Measurements from ENCODE around the gene SPC24. TPM values are rescaled to one million over a fixed set of nuclear protein-coding genes. Genes with fewer than 3 reads are reported as not detected.
A peak's percentile ranks its signal among the peaks of the same experiment; 100 is the strongest.
"Not testable (repeated sequence)": the region's sequence is repeated elsewhere in the genome, so short reads cannot be mapped to it uniquely, and the experiment has no call there.

The SPC24 gene
- total RNA-seq, 2 donors from 2014 or later = 35.4 to 50.0 TPM

DNA sequence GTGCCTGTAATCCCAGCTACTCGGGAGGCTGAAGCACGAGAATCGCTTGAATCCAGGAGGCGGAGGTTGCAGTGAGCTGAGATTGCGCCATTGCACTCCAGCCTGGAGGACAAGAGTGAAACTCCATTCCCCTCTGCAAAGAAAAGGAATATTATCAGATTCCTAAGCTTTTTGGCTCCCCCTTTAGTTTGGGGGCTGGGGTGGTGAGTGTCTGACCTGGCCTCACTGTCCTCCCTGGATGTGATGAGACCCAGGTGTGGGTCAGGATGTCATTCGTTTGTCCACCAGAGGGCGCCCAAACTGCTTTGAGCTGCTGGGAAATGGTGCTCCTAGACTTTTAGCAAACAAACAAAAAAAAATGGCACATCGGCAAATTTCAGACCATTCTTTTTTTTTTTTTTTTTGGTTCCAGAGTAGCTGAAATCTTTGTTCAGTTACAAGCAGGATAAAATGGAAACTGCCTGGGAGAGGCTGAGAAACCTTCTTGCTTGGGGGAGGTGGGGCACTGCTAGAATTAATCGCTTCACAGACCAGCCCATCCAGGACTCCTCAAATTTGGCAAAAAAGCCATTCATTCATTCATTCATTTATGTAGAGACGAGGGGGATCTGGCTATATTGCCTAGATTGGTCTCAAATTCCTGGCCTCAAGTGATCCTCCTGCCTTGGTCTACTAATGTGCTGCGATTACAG lies 29.4 kb downstream of the SPC24 start:
- Histone ChIP-seq H3K4me1 (ENCODE audit: control insufficient read depth, insufficient read depth, low read length) (no peaks in the 10 kb centered on the region), H3K9me3 (ENCODE audit: control insufficient read depth, low read length) (no peaks in the 10 kb centered on the region), H3K4me3 (ENCODE audit: low read length) (no peak overlapping the region), H3K9ac (ENCODE audit: extremely low read depth, low read length, poor library complexity, severe bottlenecking) (no peak overlapping the region), H3K27me3 (ENCODE audit: control insufficient read depth, insufficient read depth, low read length, poor library complexity, severe bottlenecking) (no peaks in the 10 kb centered on the region), H3K27ac (ENCODE audit: low read depth, low read length) (no peak overlapping the region), H3K36me3 (ENCODE audit: control insufficient read depth, insufficient read depth, low read length) (peaks cover 76% of the 10 kb centered on the region)
- DNase-seq = peak; percentile 95
- no peaks in the 10 kb centered on the region for H3K27me3 Mint-ChIP-seq (ENCODE audit: insufficient read depth)
- TF ChIP-seq, protein P1, sequence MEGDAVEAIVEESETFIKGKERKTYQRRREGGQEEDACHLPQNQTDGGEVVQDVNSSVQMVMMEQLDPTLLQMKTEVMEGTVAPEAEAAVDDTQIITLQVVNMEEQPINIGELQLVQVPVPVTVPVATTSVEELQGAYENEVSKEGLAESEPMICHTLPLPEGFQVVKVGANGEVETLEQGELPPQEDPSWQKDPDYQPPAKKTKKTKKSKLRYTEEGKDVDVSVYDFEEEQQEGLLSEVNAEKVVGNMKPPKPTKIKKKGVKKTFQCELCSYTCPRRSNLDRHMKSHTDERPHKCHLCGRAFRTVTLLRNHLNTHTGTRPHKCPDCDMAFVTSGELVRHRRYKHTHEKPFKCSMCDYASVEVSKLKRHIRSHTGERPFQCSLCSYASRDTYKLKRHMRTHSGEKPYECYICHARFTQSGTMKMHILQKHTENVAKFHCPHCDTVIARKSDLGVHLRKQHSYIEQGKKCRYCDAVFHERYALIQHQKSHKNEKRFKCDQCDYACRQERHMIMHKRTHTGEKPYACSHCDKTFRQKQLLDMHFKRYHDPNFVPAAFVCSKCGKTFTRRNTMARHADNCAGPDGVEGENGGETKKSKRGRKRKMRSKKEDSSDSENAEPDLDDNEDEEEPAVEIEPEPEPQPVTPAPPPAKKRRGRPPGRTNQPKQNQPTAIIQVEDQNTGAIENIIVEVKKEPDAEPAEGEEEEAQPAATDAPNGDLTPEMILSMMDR (conservative IDR thresholded peaks at IDR 0.05) = peak; percentile 87
- peaks cover 2% of the 10 kb centered on the region for H3K4me1 Mint-ChIP-seq
- H3K27ac Mint-ChIP-seq = peak overlapping the region; percentile 84
- whole genome bisulfite sequencing, 2 experiments (ENCODE audit: insufficient coverage in 1 of 2, insufficient read length in 1 of 2) = 74 to 91% methylated on average over 9 to 11 of the region's 11 CpGs
- H3K9me3 Mint-ChIP-seq = no peaks in the 10 kb centered on the region
- H3K4me3 Mint-ChIP-seq = no peak overlapping the region
- peaks cover 56% of the 10 kb centered on the region for H3K36me3 Mint-ChIP-seq (ENCODE audit: low read depth)

DNA sequence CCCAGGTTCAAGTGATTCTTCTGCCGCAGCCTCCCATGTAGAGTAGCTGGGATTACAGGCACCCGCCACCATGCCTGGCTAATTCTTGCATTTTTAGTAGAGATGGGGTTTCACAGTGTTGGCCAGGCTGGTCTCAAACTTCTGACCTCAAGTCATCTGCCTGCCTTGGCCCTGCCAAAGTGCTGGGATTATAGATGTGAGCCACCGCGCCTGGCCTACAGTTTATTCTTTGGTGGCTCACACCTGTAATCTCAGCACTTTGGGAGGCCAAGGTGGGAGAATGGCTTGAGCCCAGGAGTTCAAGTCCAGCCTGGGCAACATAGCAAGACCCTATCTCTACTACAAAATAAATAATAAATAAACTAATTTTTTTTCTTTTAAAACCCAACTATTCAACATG lies 31.4 kb downstream of the SPC24 start:
- H3K4me1 ChIP-seq (ENCODE audit: control insufficient read depth, insufficient read depth, low read length); H3K9me3 ChIP-seq (ENCODE audit: control insufficient read depth, low read length); H3K27ac Mint-ChIP-seq; H3K9me3 Mint-ChIP-seq; H3K27me3 ChIP-seq (ENCODE audit: control insufficient read depth, insufficient read depth, low read length, poor library complexity, severe bottlenecking); H3K9ac ChIP-seq (ENCODE audit: extremely low read depth, low read length, poor library complexity, severe bottlenecking); H3K27ac ChIP-seq (ENCODE audit: low read depth, low read length); H3K4me1 Mint-ChIP-seq; DNase-seq; H3K27me3 Mint-ChIP-seq (ENCODE audit: insufficient read depth); H3K4me3 Mint-ChIP-seq; H3K4me3 ChIP-seq (ENCODE audit: low read length): not testable (repeated sequence)
- H3K36me3 Mint-ChIP-seq (ENCODE audit: low read depth) = peaks cover 57% of the 10 kb centered on the region
- 84 to 95% methylated on average over 2 to 4 of the region's 4 CpGs for WGBS, 2 experiments (ENCODE audit: insufficient coverage in 1 of 2, insufficient read length in 1 of 2)
- H3K36me3 ChIP-seq (ENCODE audit: control insufficient read depth, insufficient read depth, low read length) = peaks cover 77% of the 10 kb centered on the region

DNA sequence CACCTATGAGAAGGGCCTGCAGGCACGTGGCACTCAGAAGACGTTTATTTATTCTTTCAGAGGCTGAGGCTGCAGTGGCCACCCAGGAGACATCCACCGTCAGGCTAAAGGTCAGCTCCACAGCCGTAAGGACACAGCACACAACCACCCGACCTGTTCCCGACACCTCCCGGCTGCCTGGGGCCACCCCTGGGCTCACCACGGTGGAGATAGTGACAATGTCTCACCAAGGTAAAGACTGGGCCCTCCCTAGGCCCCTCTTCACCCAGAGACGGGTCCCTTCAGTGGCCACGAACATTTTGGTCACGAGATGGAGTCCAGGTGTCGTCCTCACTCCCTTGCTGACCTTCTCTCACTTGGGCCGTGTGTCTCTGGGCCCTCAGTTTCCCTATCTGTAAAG lies 32.5 kb downstream of the SPC24 start:
- H3K4me1 Mint-ChIP-seq = no peaks in the 10 kb centered on the region
- 95 to 97% methylated on average over 9 to 13 of the region's 13 CpGs for WGBS, 2 experiments (ENCODE audit: insufficient coverage in 1 of 2, insufficient read length in 1 of 2)
- H3K9ac ChIP-seq (ENCODE audit: extremely low read depth, low read length, poor library complexity, severe bottlenecking) = no peak overlapping the region
- DNase-seq = no peak
- no peaks in the 10 kb centered on the region for H3K4me1 ChIP-seq (ENCODE audit: control insufficient read depth, insufficient read depth, low read length)
- H3K4me3 Mint-ChIP-seq = no peak overlapping the region
- peaks cover 63% of the 10 kb centered on the region for H3K36me3 Mint-ChIP-seq (ENCODE audit: low read depth)
- H3K27me3 ChIP-seq (ENCODE audit: control insufficient read depth, insufficient read depth, low read length, poor library complexity, severe bottlenecking) = no peaks in the 10 kb centered on the region
- no peak overlapping the region for H3K27ac ChIP-seq (ENCODE audit: low read depth, low read length)
- TF ChIP-seq, protein P1 (conservative IDR thresholded peaks at IDR 0.05) = no peak
- H3K27me3 Mint-ChIP-seq (ENCODE audit: insufficient read depth) = no peaks in the 10 kb centered on the region
- no peak overlapping the region for H3K27ac Mint-ChIP-seq
- H3K9me3 ChIP-seq (ENCODE audit: control insufficient read depth, low read length) = no peaks in the 10 kb centered on the region
- no peaks in the 10 kb centered on the region for H3K9me3 Mint-ChIP-seq
- no peak overlapping the region for H3K4me3 ChIP-seq (ENCODE audit: low read length)
- peaks cover 76% of the 10 kb centered on the region for H3K36me3 ChIP-seq (ENCODE audit: control insufficient read depth, insufficient read depth, low read length)

DNA sequence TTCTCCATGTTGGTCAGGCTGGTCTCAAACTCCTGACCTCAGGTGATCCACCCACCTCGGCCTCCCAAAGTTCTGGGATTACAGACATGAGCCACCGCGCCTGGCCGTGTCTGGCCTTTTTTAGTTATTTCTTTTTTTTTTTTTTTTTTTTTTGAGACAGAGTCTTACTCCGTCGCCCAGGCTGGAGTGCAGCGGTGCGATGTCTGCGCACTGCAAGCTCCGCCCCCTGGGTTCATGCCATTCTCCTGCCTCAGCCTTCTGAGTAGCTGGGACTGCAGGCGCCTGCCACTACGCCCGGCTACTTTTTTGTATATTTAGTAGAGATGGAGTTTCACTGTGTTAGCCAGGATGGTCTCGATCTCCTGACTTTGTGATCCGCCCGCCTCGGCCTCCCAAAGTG lies 33.6 kb downstream of the SPC24 start:
- not testable (repeated sequence) for H3K4me3 ChIP-seq (ENCODE audit: low read length); H3K27ac Mint-ChIP-seq; H3K27ac ChIP-seq (ENCODE audit: low read depth, low read length); H3K9me3 ChIP-seq (ENCODE audit: control insufficient read depth, low read length); H3K4me1 Mint-ChIP-seq; DNase-seq; H3K4me1 ChIP-seq (ENCODE audit: control insufficient read depth, insufficient read depth, low read length); H3K9me3 Mint-ChIP-seq; H3K27me3 ChIP-seq (ENCODE audit: control insufficient read depth, insufficient read depth, low read length, poor library complexity, severe bottlenecking); H3K4me3 Mint-ChIP-seq; H3K27me3 Mint-ChIP-seq (ENCODE audit: insufficient read depth); H3K9ac ChIP-seq (ENCODE audit: extremely low read depth, low read length, poor library complexity, severe bottlenecking)
- peaks cover 65% of the 10 kb centered on the region for H3K36me3 Mint-ChIP-seq (ENCODE audit: low read depth)
- WGBS, 2 experiments (ENCODE audit: insufficient coverage in 1 of 2, insufficient read length in 1 of 2) = 86 to 93% methylated on average over 3 to 16 of the region's 17 CpGs
- H3K36me3 ChIP-seq (ENCODE audit: control insufficient read depth, insufficient read depth, low read length) = peaks cover 76% of the 10 kb centered on the region
